ENCODE data around the gene SCYGR5.

- TF ChIP-seq CTCF (IDR thresholded peaks at IDR 0.05; ENCODE audit: low read depth, low read length, missing input control): no peak
- no peak for TF ChIP-seq RAD21 (IDR thresholded peaks at IDR 0.05)
- no peak for TF ChIP-seq EGR1 (IDR thresholded peaks at IDR 0.05; ENCODE audit: low read depth in 2 of 2)
- TF ChIP-seq MAX (IDR thresholded peaks at IDR 0.05): no peak
- TF ChIP-seq GABPA (IDR thresholded peaks at IDR 0.05 in 1 of 2, conservative IDR thresholded peaks at IDR 0.05 in 1 of 2): no peak
- TF ChIP-seq, protein P1, sequence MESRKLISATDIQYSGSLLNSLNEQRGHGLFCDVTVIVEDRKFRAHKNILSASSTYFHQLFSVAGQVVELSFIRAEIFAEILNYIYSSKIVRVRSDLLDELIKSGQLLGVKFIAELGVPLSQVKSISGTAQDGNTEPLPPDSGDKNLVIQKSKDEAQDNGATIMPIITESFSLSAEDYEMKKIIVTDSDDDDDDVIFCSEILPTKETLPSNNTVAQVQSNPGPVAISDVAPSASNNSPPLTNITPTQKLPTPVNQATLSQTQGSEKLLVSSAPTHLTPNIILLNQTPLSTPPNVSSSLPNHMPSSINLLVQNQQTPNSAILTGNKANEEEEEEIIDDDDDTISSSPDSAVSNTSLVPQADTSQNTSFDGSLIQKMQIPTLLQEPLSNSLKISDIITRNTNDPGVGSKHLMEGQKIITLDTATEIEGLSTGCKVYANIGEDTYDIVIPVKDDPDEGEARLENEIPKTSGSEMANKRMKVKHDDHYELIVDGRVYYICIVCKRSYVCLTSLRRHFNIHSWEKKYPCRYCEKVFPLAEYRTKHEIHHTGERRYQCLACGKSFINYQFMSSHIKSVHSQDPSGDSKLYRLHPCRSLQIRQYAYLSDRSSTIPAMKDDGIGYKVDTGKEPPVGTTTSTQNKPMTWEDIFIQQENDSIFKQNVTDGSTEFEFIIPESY (IDR thresholded peaks at IDR 0.05): no peak
- TF ChIP-seq JUND (IDR thresholded peaks at IDR 0.05): no peak
Observed at GRCh38 chr2:227627769-227628168, 38.8 kb upstream of the SCYGR5 start.
